ENCODE results near the gene NIPA2.
A peak's percentile ranks its signal among the peaks of the same experiment; 100 is the strongest.

NIPA2 gene

DNA sequence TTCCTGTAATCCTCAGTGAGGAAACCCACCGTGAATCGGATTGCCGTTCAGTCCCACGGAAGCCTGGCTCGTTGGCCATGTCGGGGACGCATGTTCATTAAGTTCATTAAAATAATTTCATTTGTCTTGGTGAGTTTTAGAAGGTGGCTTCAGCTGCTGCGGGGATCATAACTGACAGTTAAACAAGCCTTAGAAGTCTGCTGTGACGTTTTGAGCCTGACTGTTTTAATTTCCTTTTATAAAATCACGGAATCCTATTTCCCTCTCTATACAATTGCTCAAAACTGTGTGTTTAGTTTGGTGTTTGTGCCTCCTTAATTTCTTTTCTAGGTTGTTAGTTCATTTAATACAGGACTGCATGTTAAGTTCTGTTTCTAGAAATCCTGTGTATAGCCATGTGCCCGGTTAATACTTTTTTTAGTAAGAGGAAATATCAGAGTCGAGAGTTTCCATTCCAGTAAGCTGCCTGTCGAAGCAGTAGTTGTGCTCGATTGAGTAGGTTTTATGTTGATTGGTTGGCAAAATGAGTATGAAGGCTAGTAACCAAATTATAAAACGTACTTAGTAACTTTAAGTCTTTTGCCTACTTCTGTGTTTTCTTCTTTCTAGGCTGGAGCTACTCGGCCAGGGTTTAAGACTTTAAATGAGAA, 705 bp downstream of the NIPA2 start:
- DNase-seq (ENCODE audit: low read depth in 2 of 2): no peak

DNA sequence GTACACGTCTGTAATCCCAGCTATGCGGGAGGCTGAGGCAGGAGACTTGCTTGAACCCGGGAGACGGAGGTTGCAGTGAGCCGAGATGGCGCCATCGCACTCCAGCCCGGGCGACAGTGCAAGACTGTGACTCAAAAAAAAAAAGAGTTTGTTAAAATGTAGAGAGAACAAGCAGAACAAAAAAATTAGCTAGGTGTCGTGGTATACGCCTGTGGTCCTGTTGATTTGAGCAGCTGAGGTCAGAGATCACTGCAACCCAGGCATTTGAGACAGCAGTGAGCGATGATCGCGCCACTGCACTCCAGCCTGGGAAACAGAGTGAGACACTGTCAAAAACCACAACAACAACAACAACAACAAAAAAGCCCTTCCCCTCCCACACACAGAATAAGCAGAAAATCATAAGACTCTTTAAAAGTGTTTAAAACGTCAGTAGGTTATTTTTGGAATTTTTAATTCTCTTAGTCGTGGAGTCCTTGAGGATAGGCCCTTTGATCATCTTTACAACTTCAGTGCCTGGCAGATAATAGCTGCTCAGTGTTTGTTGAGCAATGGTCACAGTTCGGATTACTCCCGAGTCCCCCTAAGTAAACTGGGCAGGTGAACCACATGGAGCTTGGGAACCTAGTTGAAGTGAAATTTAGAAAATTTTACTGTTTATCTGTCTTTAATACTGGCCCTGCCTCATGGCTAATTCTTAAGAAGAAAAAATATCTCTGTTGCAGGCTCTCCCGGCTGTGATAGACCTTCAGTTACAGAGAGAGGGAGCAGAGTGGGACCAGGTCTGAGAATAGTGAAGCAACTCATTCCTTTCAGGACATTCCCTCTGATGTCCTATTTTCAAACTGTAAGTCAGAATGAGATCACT, 6.2 kb downstream of the NIPA2 start:
- no peak for DNase-seq (ENCODE audit: low read depth in 2 of 2)

DNA sequence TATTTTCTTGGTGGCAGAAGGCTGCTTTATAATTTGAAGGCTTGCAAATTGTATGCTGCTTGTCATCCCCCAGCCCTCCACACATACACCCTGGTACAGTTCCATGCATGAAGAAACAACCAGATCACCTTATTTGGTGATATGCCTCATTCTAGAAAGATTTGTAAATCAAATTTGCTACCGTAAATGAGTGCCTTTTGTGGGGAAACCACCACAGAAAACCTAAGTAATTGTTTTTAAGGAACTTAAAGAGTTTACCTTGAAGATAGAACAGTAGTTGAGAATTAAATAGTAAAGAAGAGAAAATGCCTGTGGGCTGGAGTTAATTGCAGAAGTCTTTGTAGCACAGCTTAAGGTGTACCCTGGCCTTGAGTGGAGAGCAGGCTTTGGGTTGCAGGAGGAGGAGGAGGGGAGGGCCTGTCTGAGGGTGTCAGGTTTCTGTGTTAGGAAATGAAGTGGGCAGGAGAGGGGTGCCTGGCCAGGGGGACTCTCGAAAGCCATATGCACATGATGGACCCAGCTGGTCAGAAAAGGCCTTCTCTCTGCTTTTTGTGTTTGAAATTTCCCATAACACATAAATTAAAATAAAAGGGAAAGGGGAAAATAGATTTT, 6.9 kb downstream of the NIPA2 start:
- DNase-seq (ENCODE audit: low read depth in 2 of 2): peak in 1 of 2 experiments; percentile 4

DNA sequence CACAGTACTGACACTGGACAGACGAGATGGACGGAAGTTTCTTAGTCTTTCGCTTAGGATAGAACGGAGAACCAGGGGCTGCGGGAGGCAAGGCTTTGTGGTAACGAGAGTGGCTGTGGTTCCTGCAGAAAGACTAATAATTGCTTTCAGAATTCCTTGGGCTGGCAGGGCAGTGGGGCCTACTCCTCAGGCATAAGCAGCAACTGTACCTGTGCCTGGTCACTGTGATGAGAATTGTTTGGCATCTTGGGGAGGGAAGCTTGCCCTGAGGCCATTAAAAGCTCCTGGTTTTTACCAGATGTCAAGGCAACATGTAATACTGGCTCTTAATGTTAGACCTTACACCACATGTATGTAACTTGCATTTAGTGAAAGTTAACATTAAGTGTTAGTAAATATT, 7.6 kb downstream of the NIPA2 start:
- DNase-seq (ENCODE audit: low read depth in 2 of 2): no peak

DNA sequence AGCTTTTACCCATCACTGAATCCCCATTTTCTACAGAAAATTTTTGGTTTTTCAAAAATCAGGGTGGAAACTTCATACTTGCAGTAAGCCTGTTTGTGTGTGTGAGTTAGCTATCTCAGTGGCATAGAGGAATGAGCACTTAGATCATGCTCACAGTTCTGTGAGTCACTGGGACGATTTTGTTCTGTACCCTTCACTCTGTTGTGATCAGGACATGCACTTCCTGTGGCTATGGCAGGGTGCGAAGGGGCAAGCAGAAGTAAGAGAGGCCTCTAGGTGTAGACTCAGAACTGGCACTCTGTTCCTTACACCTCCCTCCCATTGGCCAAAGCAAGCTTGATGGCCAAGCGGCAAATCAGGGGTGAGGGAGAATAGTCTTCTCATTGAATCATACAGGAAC, 11.6 kb downstream of the NIPA2 start:
- no peak for DNase-seq (ENCODE audit: low read depth in 2 of 2)

DNA sequence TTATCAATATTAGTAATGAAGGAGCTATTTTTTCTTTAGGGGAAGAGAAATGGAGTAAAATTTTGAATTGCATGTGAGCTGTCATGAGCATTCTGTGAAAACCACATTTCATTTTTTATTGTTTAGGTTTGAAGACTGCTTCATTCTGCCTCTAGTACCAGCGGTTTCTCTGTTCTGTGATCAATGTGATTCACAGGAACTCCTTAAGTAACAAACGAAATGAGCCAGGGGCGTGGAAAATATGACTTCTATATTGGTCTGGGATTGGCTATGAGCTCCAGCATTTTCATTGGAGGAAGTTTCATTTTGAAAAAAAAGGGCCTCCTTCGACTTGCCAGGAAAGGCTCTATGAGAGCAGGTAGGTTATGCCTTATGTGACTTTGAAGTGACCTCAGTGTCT, 13.0 kb downstream of the NIPA2 start:
- no peak for DNase-seq (ENCODE audit: low read depth in 2 of 2)

DNA sequence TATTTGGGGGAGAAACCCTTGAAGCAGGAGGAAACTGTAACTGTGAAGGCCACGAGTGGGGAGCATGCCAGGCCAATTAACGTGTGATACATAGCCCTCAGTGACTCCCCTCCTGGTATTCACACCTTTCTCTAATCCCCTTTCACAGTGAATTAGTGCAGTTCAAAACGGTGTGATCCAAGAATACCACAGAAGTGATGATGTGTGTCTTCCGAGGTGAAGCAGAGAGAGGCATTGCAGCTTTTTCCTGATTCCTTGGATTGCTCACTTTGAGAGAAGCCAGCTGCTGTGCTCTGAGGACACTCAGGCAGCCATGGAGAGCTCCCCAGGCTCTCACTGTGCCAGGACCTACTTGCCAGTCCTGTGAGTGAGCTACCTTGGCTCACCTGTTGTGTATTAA, 17.3 kb downstream of the NIPA2 start:
- no peak for DNase-seq (ENCODE audit: low read depth in 2 of 2)

DNA sequence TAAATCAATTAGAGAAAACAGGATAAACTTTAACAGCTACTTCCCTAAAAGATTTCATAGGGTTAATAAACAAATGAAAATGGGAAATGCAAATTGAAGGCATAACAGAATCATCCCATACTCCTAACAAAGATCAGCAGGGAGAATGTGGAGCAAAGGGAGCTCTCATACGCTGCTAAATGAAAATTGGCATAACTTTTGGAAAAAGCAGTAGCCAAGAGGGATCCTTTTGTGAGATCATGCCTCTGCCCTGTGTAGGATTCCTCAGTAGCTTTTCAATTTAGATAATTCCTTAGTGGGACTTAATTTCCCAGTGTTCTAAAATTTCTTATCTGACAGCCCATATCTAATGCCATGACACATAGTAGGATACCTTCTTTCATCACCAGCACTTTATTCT, 18.2 kb downstream of the NIPA2 start:
- DNase-seq (ENCODE audit: low read depth in 2 of 2): no peak

DNA sequence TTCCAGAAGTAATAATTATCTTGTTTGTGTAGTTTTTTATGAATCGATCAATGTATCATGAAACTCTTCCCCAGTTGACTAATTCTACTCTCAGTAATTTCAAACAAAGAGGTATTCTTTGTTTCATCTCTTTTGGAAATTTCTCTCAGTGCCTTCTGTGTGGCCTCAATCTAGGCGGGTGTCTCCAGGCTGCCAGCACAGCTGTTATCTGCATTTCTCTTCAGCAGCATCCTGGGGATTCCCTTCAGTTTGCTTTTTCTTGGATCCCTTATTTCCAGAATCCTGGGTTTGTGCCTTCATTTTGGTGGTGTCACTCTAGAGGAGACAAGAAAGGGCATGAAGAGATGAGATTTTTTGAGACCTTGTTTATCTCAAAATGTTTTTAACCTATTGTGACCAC, 22.7 kb downstream of the NIPA2 start:
- no peak for DNase-seq (ENCODE audit: low read depth in 2 of 2)

DNA sequence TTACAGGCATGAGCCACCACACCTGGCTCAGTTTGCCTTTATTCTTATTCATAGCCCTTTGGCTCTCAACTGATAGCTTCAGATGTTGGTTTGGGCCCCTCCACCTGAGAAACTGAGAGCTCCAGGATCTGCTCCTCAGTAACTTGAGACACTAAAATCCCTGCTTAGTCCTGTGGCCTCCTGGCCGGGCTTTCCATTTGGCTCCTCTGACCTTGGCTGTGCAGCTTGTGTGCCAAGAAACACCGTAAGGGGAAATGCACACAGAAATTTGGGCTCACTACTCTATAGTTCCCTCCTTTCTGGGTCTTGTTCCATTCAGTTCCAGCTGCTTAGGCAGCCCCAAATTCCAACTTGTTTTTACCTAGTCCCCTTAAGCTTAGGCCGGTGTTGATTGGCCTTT, 24.9 kb downstream of the NIPA2 start:
- no peak for DNase-seq (ENCODE audit: low read depth in 2 of 2)

DNA sequence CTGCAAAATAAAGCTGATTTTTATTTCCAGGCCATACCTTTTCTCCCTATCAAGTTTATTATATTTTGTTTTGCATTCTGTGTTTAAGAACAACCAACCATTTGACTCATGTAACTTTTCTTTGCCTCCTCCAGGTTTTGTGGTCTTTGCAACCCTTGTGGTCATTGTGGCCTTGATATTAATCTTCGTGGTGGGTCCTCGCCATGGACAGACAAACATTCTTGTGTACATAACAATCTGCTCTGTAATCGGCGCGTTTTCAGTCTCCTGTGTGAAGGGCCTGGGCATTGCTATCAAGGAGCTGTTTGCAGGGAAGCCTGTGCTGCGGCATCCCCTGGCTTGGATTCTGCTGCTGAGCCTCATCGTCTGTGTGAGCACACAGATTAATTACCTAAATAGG, 27.6 kb downstream of the NIPA2 start:
- no peak for DNase-seq (ENCODE audit: low read depth in 2 of 2)

DNA sequence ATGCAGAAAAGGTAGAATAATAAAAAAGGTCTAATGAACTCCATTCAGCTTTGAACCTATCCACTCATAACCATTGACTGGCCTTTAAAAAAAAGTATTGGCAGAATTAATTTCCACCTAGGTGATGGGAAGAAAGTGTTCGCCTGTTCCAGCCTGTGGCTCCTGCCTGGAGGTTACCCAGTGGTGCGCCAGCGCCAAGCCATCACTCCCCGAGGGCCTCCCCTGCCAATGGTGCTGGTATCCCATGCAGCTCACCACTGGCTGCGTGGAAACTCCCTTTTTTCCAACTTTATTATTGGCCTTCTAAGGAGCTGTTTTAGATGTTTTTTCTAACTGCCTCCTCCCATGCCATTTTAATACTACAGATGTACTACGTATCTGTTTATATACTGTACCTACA, 29.4 kb downstream of the NIPA2 start:
- DNase-seq (ENCODE audit: low read depth in 2 of 2): no peak

DNA sequence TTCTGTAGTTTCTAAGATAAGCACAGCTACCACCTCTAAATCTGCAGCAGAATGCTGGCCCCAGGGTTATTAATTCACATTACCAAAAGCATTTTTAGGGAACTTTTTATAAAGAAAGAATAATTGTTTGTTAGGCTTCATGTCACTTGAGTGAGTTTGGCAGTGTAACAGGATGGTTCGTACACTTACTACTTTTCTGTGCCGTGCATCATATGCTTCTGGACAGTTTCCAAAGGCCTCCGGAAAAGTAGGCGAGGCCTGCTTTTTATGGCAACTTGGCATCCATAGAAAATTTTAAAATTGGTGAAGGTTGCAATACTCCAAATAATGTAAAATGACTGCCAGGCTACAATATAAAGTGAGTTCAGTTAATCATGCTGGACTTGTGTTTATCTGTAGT, 30.0 kb downstream of the NIPA2 start:
- no peak for DNase-seq (ENCODE audit: low read depth in 2 of 2)

DNA sequence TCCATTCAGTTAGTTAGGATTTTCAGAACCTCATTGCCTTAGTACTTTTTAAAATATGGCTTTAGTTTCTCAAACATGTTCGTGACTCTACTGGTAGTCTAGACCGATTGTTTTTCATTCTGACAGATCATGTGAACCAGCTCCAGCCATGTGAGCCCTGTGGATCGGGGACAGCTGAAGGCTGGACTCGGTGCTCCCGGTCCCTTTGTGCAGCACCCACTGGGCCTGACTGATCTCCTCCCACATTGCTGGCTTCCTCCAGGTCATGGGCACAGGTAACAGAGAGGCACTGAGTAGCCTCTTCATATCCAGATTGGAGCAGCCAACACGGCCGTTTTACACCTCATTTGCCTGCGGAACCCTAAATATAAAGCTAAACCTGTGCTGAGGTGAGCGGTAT, 30.5 kb downstream of the NIPA2 start:
- DNase-seq (ENCODE audit: low read depth in 2 of 2): no peak

DNA sequence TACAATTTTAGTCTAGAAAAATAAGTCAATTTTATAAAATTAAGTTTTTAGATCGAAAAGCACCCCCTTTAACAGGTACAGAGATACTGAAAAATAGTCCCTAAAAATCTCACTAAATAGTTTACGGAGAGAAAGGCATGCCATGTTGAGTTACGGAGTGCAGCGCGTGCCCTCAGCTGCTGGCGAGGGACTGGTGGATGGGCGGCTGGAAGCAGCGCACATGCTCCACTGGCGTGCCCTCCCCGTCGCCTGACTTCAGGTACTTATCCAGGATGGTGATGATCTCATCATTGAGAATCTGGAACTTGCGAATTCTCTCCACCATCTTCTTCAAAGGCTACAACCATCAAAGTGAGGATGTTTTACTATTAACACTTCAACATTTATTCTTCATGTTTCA, 31.4 kb downstream of the NIPA2 start:
- no peak for DNase-seq (ENCODE audit: low read depth in 2 of 2)

DNA sequence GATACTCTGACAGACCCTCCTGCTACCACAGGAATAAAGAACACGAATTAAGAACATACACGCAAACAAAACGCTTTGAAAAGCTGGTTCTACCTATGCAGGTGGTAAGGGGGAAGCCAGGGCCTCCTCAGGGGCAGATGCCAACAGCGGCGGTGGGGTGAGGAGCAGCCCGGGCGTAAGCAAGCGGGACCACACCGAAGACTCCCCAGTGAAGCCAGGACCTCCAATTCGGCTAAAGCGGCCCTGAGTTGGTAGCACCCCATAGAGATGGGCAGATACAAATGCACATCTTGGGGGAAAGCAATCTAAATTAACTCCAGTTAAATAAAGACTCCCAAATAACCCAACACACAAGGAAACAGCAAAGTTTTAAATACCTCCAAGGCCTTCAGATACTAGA, 32.4 kb downstream of the NIPA2 start:
- no peak for DNase-seq (ENCODE audit: low read depth in 2 of 2)

DNA sequence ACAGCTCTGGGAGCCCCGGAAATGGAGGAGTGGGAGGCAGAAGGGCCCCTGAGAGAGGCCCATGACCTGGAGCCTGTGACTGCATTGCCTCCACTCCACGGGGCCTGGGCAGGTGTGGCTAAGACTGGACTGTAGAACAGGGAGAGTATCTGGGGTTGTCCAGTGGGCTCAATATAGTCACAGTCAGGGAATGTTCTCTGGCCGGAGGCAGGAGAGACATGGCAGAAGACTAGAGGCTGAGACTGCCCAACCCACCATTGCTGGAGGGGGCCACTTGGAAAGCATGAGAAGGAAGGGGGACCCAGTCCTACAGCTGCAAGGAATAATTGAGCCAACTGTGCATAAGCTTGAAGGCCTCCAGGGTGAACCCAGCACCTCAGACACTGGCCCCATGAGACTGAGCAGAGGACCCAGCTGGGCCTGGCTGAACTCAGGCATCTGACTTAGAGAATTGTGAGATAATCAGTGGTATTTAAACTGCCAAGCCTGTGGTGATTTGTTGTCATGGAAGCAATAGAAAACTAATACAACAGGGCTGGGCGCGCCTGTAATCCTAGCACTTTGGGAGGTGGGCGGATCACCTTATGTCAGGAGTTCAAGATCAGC, 33.1 kb downstream of the NIPA2 start:
- DNase-seq (ENCODE audit: low read depth in 2 of 2): no peak

DNA sequence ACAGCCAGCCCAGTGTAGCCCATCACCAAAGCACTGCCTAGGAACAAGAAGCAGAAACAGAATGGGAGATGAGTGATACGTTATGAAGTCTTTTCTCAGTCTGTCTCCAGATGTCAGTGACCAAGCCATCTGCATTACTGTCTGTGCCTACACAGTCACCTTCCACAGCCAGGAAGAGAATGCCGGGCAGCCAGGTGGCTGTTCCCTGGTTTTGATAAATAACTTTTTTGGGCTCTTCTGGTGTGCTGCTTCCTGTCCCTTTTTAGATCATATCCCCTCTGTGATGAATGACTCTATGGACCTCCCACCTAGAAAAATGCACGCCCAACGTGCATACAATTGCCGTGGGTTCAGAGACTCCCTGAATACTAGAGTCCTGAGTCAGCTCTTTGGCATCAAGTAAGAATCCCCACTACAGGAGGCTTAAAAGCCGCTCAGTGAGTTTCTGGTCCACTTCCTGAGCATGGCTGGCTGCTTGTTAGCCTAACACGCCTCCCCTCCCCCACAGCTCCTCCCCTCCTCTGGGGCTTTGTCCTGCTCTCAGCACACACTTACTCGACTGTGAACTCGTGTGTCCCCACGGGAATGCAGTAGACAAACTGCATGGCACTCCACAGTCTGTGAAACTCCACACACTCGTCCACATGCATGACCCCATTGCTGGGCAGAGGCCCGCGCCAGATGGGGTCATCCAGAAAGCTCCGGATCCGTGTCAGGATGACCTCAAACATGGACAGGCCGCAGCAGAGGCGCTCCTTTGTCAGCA, 34.7 kb downstream of the NIPA2 start:
- DNase-seq (ENCODE audit: low read depth in 2 of 2): peak; percentile 80 to 83

DNA sequence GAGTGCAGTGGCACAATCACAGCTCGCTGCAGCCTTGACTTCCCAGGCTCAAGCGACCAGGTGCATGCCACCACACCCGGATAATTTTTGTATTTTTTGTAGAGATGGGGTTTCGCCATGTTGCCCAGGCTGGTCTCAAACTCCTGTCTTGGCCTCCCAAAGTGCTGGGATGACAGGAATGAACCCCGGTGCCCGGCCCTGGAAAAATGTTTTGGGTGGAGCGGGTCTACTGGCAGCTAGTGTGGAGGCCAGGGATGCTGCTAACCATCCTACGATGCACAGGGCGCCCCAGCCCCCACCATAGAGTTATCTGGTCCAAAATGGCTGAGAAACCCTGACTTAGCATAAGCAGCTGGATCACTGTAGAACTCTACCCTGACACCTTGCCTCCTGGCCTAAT, 35.4 kb downstream of the NIPA2 start:
- DNase-seq (ENCODE audit: low read depth in 2 of 2): no peak

DNA sequence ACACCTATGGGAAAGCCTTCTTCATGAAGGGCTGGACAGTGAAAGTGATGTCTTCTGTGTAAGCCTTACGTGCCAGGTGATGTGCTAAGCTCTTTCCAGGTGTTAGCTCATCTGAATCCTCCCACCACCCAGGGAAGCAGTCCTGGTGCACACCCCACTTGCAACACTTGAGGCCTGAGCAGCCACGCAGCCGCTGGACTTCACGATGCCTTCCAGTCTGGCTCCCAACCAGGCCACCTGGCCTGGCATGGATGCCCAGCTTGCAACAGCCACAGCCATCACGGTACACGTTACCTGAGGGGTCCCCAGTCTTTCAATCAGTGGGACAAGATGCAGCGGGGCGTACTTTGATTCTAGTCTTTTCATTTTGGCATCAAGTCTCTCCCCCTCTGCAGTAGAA, 35.8 kb downstream of the NIPA2 start:
- DNase-seq (ENCODE audit: low read depth in 2 of 2): no peak

DNA sequence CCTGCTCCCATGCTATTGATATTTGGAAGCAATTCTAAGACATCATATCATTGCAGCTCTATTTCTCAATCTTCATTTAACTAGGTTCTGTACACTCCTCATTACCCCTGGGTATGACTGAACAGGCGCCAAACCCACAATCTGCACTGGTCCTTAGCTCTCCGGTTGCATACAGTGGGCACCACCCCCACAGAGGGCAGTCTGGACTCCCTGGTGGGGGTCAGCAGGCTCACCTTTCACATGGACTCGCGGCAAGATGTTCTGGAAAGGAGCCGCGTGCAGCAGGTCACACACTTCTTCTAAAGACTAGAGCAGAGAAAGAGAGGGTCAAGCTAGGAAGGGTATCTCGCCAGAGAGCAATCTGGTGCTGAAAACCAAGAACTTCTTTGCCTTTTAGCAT, 36.5 kb downstream of the NIPA2 start:
- DNase-seq (ENCODE audit: low read depth in 2 of 2): no peak

DNA sequence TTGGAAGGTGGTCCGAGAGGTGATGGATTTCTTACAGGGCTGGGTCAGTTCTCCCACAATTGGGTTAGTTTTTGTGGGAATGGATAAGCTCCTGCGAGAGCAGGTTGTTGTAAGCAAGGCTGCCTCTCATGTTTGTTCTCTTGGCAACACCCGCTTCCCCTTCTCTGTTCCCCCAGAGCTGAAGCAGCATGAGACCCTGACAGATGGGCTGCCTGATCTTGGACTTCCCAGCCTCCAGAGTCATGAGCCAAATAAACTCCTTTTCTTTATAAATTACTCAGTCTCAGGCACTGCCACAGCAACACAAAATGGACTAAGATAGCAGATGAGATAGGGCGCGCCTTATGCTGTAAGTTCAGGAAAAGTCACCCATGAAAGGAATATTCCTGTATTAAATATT, 38.7 kb downstream of the NIPA2 start:
- no peak for DNase-seq (ENCODE audit: low read depth in 2 of 2)
